ENCODE data around the gene FNIP1. TPM values are rescaled to one million over a fixed set of nuclear protein-coding genes. Genes with fewer than 3 reads are reported as not detected.

Gene FNIP1
- total and polyA plus RNA-seq, 2 experiments from 2014 or later, result 20.7 to 73.4 TPM

GRCh38 chr5:131607903-131608540 lies 188.8 kb downstream of the FNIP1 start:
- no peaks in the 10 kb centered on the region for H3K27me3 ChIP-seq
- no peak overlapping the region for H3K27ac ChIP-seq
- H3K79me2 ChIP-seq, result peaks cover 82% of the 10 kb centered on the region
- 62% methylated on average over 4 of the region's 4 CpGs for whole genome bisulfite sequencing (ENCODE audit: low lambda C conversion rate, missing lambda C conversion rate)
- H4K20me1 ChIP-seq (ENCODE audit: insufficient read depth, poor library complexity, severe bottlenecking), result peaks cover 5% of the 10 kb centered on the region
- DNase-seq (ENCODE audit: low spot score), result no peak
- peaks cover 14% of the 10 kb centered on the region for H3K4me1 ChIP-seq (ENCODE audit: insufficient read depth)
- no peaks in the 10 kb centered on the region for H3K36me3 ChIP-seq (replicated peaks; ENCODE audit: insufficient read depth, low read depth)
- no peaks in the 10 kb centered on the region for H3K9me3 ChIP-seq (ENCODE audit: low read depth)
- H3K9me2 ChIP-seq (replicated peaks; ENCODE audit: insufficient read depth), result no peaks in the 10 kb centered on the region
- TF ChIP-seq CTCF (IDR thresholded peaks at IDR 0.05; ENCODE audit: poor library complexity), result no peak
- no peak overlapping the region for H3K4me2 ChIP-seq
- no peak overlapping the region for H2AFZ ChIP-seq
- H3K4me3 ChIP-seq, result no peak overlapping the region

- 98% methylated on average over 4 of the region's 4 CpGs for WGBS (ENCODE audit: low lambda C conversion rate, missing lambda C conversion rate)
- Histone ChIP-seq H3K9me3 (ENCODE audit: low read depth) (no peaks in the 10 kb centered on the region), H3K9me2 (replicated peaks; ENCODE audit: insufficient read depth) (no peaks in the 10 kb centered on the region), H3K36me3 (replicated peaks; ENCODE audit: insufficient read depth, low read depth) (no peaks in the 10 kb centered on the region), H3K4me1 (ENCODE audit: insufficient read depth) (peaks cover 14% of the 10 kb centered on the region), H3K4me2 (no peak overlapping the region), H4K20me1 (ENCODE audit: insufficient read depth, poor library complexity, severe bottlenecking) (peaks cover 5% of the 10 kb centered on the region), H3K27ac (no peak overlapping the region), H3K4me3 (no peak overlapping the region), H3K79me2 (peaks cover 76% of the 10 kb centered on the region), H2AFZ (no peak overlapping the region), H3K27me3 (no peaks in the 10 kb centered on the region)
- no peak for DNase-seq (ENCODE audit: low spot score)
- no peak for TF ChIP-seq EZH2phosphoT487 (IDR thresholded peaks at IDR 0.05; ENCODE audit: low read depth, severe bottlenecking, unreplicated experiment)
- no peak for TF ChIP-seq EZH2 (IDR thresholded peaks at IDR 0.05; ENCODE audit: borderline replicate concordance)
- no peak for TF ChIP-seq CTCF (IDR thresholded peaks at IDR 0.05; ENCODE audit: poor library complexity)
Measured at GRCh38 chr5:131607418-131607817, 189.4 kb downstream of the FNIP1 start.

- peaks cover 62% of the 10 kb centered on the region for H3K79me2 ChIP-seq
- peaks cover 2% of the 10 kb centered on the region for H3K4me1 ChIP-seq (ENCODE audit: insufficient read depth)
- no peak overlapping the region for H3K4me2 ChIP-seq
- no peaks in the 10 kb centered on the region for H3K9me2 ChIP-seq (replicated peaks; ENCODE audit: insufficient read depth)
- no peak overlapping the region for H3K4me3 ChIP-seq
- H3K27me3 ChIP-seq, result no peaks in the 10 kb centered on the region
- DNase-seq (ENCODE audit: low spot score), result no peak
- H3K36me3 ChIP-seq (replicated peaks; ENCODE audit: insufficient read depth, low read depth), result no peaks in the 10 kb centered on the region
- H3K27ac ChIP-seq, result no peak overlapping the region
- 93% methylated on average over 2 of the region's 2 CpGs for WGBS (ENCODE audit: low lambda C conversion rate, missing lambda C conversion rate)
- TF ChIP-seq CTCF (IDR thresholded peaks at IDR 0.05; ENCODE audit: poor library complexity), result no peak
- no peak for TF ChIP-seq EZH2phosphoT487 (IDR thresholded peaks at IDR 0.05; ENCODE audit: low read depth, severe bottlenecking, unreplicated experiment)
- no peak for TF ChIP-seq EZH2 (IDR thresholded peaks at IDR 0.05; ENCODE audit: borderline replicate concordance)
- H2AFZ ChIP-seq, result no peak overlapping the region
- H3K9me3 ChIP-seq (ENCODE audit: low read depth), result no peaks in the 10 kb centered on the region
- H4K20me1 ChIP-seq (ENCODE audit: insufficient read depth, poor library complexity, severe bottlenecking), result peaks cover 5% of the 10 kb centered on the region
Measured at GRCh38 chr5:131605086-131605485, 191.7 kb downstream of the FNIP1 start.

Measured in hepatocyte (in vitro differentiated cells).